ENCODE results near the gene GAL3ST2. TPM values are rescaled to one million over a fixed set of nuclear protein-coding genes. Genes with fewer than 3 reads are reported as not detected.
A peak's percentile ranks its signal among the peaks of the same experiment; 100 is the strongest.

The GAL3ST2 gene
- total and polyA plus RNA-seq, 2 of the 8 experiments (the other 6 are each of a cell fraction or from before 2014, with no cell fraction given) = not detected

DNA sequence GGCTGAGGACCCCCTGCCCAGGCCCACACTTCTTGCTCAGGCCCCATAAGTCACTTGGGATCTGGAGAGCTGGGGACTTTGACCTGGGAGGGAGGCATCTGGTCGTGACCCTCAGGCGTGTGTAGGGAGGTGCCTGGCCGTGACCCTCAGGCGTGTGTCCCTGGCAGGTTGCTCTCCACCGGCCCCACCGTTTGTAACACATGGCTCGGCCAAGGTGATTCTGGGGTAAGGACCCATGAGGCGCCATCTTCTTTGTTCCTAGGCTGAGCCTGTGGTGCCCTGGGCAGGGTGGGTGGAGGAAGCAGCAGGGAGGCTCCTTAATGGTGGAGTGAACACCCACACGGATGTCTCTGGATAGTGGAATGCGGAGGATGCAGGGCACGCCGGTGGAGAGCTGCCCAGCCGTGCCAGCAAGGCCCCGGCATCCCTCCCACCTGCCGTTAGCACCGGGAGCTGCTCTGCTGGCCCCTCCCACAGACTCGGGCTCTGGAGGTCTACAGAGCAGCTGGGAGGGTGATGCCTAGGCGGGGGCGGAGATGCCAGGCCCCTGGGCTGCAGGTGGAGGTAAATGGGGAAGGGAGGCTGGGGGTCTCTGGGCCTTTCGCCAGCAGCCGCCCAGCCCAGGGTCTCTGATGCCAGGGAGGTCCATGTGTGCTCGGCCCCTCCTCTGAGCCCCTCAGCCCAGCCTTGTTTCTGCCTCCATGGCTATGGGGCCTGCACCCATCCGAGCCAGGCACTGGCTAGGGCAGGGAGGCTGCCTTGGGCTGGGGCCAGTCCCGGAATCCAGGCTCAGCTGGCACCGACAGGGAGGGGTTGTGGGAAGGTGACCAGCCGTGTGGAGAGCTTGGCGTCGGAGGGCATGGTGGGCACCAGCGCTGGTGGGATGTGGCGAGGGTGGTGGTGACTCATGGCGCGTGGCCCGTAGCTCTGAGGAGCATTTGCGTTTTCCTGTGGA lies 1.1 kb upstream of the GAL3ST2 start:
- H3K18ac ChIP-seq (ENCODE audit: extremely low read depth, low read length) = peak overlapping the region; percentile 48; the same call in 1 of the 2 replicates

More for the DNA sequence above, 1.1 kb upstream of the GAL3ST2 start:
- no peak for TF ChIP-seq POLR2A (IDR thresholded peaks at IDR 0.05; ENCODE audit: control extremely low read depth in 1 of 2, low read depth in 2 of 2, low read length in 2 of 2)
- Histone ChIP-seq H4K5ac (ENCODE audit: insufficient read length, low read depth, low read length) (no peak overlapping the region), H2BK20ac (ENCODE audit: low read length) (no peak overlapping the region), H2BK5ac (ENCODE audit: low read depth, low read length) (peak overlapping the region; percentile 56; the same call in 1 of the 2 replicates), H3K79me1 (ENCODE audit: low read depth, low read length) (no peaks in the 10 kb centered on the region), H3K4ac (replicated peaks; ENCODE audit: insufficient read length, low read depth, low read length) (no peak overlapping the region), H3K79me2 (ENCODE audit: control insufficient read depth in 1 of 2, insufficient read depth in 2 of 2, low read length in 2 of 2) (no peaks in the 10 kb centered on the region), H4K20me1 (replicated peaks in 1 of 2; ENCODE audit: control insufficient read depth in 1 of 2, insufficient read depth in 2 of 2, low read length in 2 of 2) (peaks cover 0 to 2% of the 10 kb centered on the region in 2 experiments), H3K56ac (replicated peaks; ENCODE audit: insufficient read length, low read depth, low read length) (no peak overlapping the region), H3K14ac (ENCODE audit: insufficient read length) (no peak overlapping the region), H2BK15ac (ENCODE audit: low read length) (no peak overlapping the region), H3K9me3 (ENCODE audit: insufficient read depth in 2 of 2, low read depth in 1 of 2, low read length in 1 of 2) (peaks cover under 1 to 6% of the 10 kb centered on the region in 2 experiments; a peak in 2 of 4 replicates), H2AK5ac (ENCODE audit: low read depth, low read length) (no peak overlapping the region), H3K23ac (ENCODE audit: insufficient read length) (no peak overlapping the region), H2BK120ac (replicated peaks; ENCODE audit: low read depth, low read length) (no peak overlapping the region), H3K27ac (ENCODE audit: low read depth, low read length) (no peak overlapping the region), H2AFZ (ENCODE audit: low read length) (no peak overlapping the region), H3K36me3 (ENCODE audit: control insufficient read depth in 2 of 4, insufficient read depth in 4 of 4, low read length in 3 of 4) (no peaks in the 10 kb centered on the region), H3K27me3 (replicated peaks in 1 of 4; ENCODE audit: control insufficient read depth in 3 of 4, extremely low read depth in 1 of 4, insufficient read depth in 3 of 4, low read length in 3 of 4) (no peaks in the 10 kb centered on the region), H2BK12ac (ENCODE audit: low read depth, low read length) (no peak overlapping the region), H3K23me2 (ENCODE audit: low read depth, low read length) (no peaks in the 10 kb centered on the region), H4K91ac (replicated peaks; ENCODE audit: insufficient read length, low read length) (peak overlapping the region; percentile 1), H3K9ac (replicated peaks in 1 of 4; ENCODE audit: extremely low read depth in 1 of 4, low read depth in 3 of 4, low read length in 3 of 4) (no peak overlapping the region), H3K4me3 (ENCODE audit: extremely low read depth in 1 of 4, insufficient read depth in 2 of 4, low read depth in 3 of 4, low read length in 4 of 4) (no peak overlapping the region), H4K8ac (ENCODE audit: extremely low read depth, insufficient read depth, low read length) (peak overlapping the region; percentile 51; the same call in 1 of the 2 replicates), H3K4me2 (ENCODE audit: insufficient read depth in 1 of 2, low read depth in 2 of 2, low read length in 2 of 2) (no peak overlapping the region), H3K4me1 (replicated peaks in 1 of 4; ENCODE audit: control insufficient read depth in 3 of 4, insufficient read depth in 4 of 4, low read length in 3 of 4) (peaks cover 0 to 22% (median 12%) of the 10 kb centered on the region in 4 experiments; a peak in 6 of 7 replicates)
- WGBS, 2 experiments (ENCODE audit: extremely low coverage in 1 of 2, insufficient coverage in 1 of 2, insufficient read length in 1 of 2, insufficient replicate concordance in 2 of 2, low coverage in 1 of 2, low lambda C conversion rate in 2 of 2, missing lambda C conversion rate in 1 of 2) = 91% methylated on average over 33 of the region's 34 CpGs; no CpG with 5 or more reads in 1 of the 2 experiments
- ChIA-PET POLR2A (ENCODE audit: partially characterized antibody) (interaction anchor here (1.2 to 1.4 kb wide), 2 partner anchors 28 to 34 kb away, joined by 3 to 4 read pairs; partner anchors contain the start of gene NEU4), CTCF (ENCODE audit: partially characterized antibody) (interaction anchor here (0.6 to 1.1 kb wide), 2 partner anchors 12 to 233 kb away, joined by 3 to 5 read pairs; no protein-coding TSS in a partner anchor)
- DNase-seq (ENCODE audit: low read depth in 1 of 2, low spot score in 2 of 2) (peak in 1 of 2 experiments; percentile 43), FAIRE-seq (no peak)

Data from H1 (cell line).